HG02938 (cell line): Measurements from ENCODE around the gene AMIGO2.
"Not testable (repeated sequence)": the region's sequence is repeated elsewhere in the genome, so short reads cannot be mapped to it uniquely, and the experiment has no call there.

Source experiments
- ATAC-seq: cut with Tn5 transposase; IDR thresholded peaks from one replicate; pipeline ENCODE4 v1.9.1; 2021; ENCODE audit warnings: mild to moderate bottlenecking, moderate library complexity; ENCODE audit not compliant: unreplicated experiment

Gene AMIGO2, protein sequence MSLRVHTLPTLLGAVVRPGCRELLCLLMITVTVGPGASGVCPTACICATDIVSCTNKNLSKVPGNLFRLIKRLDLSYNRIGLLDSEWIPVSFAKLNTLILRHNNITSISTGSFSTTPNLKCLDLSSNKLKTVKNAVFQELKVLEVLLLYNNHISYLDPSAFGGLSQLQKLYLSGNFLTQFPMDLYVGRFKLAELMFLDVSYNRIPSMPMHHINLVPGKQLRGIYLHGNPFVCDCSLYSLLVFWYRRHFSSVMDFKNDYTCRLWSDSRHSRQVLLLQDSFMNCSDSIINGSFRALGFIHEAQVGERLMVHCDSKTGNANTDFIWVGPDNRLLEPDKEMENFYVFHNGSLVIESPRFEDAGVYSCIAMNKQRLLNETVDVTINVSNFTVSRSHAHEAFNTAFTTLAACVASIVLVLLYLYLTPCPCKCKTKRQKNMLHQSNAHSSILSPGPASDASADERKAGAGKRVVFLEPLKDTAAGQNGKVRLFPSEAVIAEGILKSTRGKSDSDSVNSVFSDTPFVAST

DNA sequence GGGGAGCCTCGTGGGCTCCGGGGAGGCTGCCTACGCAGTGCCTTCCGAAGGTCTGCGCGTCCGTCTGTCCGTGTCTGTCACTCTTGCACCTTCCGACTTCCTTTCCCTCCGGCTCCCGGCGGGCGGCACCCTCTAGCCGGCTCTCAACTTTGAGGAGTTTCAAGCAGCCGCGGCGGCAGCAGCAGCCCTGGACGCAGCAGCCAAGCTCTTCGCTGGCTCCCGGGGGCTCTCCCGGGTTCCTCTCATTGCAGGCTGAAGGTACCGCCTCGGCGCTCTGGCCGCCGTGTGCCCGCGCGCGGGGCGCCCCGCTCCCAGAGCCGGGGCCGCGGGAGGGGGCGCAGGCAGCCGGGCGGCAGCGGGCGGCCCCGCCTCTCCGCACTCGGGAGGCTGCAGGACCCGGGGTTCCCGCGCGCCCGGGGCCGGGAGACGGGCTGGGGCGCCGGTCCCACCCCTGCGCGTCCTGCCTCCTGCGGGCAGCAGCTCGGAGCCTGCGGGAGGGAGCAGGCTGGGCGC is at the start of gene AMIGO2, which contains the start of gene PCED1B:
TSS of gene AMIGO2 (minus strand) at position 492 of the 513 bp plus-strand sequence. CDS start 957 bp downstream, outside the sequence.
TSS of gene PCED1B (plus strand) at position 154 of the 513 bp plus-strand sequence. CDS start 155,443 bp downstream, outside the sequence.
- ATAC-seq, result peak; percentile 68

- no peak for ATAC-seq
These were observed 46.5 kb upstream of the AMIGO2 start for GRCh38 chr12:47126246-47126645.

GRCh38 chr12:47124451-47124850 is 44.7 kb upstream of the AMIGO2 start:
- no peak for ATAC-seq

DNA sequence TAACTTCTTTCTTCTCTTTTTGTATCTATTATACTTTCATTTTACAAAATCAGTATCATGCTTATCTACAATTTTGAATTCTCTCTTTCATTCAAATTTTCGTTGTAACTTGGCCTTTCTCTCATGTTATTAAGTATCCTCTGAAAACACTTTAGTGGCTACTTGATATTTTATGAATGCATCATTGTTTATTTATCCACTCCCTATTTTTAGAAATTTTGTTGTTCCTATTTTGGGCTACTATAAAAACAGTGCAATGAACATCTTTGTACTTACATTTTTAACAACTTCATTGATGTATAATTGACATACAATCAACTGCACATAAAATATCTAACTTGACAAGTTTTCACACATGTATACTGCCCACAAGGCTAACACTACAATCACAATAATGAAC is 44.0 kb upstream of the AMIGO2 start:
- ATAC-seq, result no peak

GRCh38 chr12:47122602-47123001 is 42.8 kb upstream of the AMIGO2 start:
- no peak for ATAC-seq

DNA sequence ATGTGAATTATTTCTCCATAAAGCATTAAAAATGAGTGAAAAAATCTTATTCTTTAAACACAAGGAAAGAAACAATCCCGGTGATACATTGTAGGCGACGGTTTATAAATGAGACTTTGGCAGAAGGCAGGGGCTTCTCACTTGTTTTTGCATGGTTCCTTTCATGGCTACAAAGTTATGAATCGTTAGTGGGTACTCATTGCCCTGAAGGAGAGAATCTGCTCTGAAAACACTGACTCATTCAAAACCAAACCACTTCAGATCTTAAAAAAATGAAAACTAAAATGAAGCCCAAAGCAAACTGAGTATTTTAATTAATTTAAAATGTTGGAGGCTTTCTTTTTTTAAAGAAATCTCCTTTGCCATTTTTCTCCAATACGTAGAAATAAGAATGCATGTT is 41.4 kb upstream of the AMIGO2 start:
- no peak for ATAC-seq

- no peak for ATAC-seq
These were observed 41.0 kb upstream of the AMIGO2 start for GRCh38 chr12:47120736-47121135.

DNA sequence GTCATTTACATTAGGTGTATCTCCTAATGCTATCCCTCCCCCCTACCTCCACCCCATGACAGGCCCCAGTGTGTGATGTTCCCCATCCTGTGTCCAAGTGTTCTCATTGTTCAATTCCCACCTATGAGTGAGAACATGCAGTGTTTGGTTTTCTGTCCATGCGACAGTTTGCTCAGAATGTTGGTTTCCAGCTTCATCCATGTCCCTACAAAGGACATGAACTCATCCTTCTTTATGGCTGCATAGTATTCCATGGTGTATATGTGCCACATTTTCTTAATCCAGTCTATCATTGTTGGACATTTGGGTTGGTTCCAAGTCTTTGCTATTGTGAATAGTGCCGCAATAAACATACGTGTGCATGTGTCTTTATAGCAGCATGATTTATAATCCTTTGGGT is 37.5 kb upstream of the AMIGO2 start:
- not testable (repeated sequence) for ATAC-seq

- ATAC-seq, result no peak
These were observed 34.7 kb upstream of the AMIGO2 start for GRCh38 chr12:47114481-47114892.

GRCh38 chr12:47112679-47113078 is 32.9 kb upstream of the AMIGO2 start:
- no peak for ATAC-seq

DNA sequence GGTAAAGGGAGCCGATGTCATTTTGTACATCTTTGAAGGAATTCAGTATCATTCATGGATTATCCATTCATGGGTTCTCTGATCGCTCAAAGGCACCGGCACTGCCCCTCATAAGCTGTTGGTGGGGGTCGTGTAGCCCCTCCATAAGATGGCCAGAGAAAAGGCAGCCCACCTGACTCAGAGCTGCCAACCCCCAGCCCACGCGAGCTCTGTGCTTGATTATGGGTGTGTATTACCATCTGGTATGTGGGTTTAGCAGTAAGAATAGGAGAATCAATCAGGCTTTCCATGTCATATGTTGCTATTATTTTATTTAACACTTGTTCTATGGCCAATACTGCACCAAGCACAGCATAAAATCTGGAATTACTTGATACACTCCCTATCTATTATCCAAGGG is 32.1 kb upstream of the AMIGO2 start:
- no peak for ATAC-seq

DNA sequence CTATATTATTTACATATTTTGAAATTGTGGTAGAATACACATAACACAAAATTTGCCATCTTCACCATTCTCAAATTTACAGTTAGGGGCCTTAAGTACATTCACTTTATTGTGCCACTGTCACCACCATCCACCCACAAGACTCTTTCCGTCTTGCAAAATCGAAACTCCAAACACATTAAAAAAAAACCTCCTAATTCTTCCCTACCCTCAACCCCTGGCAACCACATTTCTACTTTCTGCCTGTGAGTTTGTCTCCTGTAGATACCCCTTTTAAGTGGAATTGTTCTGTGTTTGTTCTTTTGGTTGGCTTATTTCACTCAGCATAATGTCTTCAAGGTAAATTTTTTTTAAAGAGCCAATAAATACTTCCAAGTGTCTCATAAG is 31.6 kb upstream of the AMIGO2 start:
- ATAC-seq, result no peak

- ATAC-seq, result no peak
These were observed 31.1 kb upstream of the AMIGO2 start for GRCh38 chr12:47110718-47111391.

DNA sequence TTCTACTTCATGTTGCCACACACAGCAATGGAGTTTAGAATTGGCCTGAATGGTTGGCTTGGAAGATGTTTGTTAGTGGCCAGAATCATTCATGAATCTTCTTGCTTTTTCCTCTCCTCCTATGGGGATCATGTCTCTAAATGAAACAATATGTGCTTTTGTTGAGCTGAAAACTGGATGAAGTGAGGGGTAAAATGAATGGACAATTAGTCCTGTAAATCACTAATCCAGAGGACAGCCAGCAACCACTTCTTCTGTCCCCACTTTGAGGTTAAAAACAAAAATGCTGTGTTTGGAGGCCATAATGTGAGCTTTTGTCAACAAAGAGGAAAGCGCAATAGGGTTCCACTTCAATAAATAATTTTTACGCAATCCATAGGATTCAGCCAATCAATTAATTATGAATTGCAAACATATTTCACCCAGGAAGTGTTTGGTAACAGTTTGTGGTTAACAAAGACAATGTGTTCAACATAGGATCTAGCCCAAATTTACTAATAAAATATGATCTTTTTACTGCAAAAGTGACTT is 30.3 kb upstream of the AMIGO2 start:
- ATAC-seq, result no peak

GRCh38 chr12:47107926-47108325 is 28.2 kb upstream of the AMIGO2 start:
- ATAC-seq, result no peak

GRCh38 chr12:47107446-47107845 is 27.7 kb upstream of the AMIGO2 start:
- ATAC-seq, result no peak

DNA sequence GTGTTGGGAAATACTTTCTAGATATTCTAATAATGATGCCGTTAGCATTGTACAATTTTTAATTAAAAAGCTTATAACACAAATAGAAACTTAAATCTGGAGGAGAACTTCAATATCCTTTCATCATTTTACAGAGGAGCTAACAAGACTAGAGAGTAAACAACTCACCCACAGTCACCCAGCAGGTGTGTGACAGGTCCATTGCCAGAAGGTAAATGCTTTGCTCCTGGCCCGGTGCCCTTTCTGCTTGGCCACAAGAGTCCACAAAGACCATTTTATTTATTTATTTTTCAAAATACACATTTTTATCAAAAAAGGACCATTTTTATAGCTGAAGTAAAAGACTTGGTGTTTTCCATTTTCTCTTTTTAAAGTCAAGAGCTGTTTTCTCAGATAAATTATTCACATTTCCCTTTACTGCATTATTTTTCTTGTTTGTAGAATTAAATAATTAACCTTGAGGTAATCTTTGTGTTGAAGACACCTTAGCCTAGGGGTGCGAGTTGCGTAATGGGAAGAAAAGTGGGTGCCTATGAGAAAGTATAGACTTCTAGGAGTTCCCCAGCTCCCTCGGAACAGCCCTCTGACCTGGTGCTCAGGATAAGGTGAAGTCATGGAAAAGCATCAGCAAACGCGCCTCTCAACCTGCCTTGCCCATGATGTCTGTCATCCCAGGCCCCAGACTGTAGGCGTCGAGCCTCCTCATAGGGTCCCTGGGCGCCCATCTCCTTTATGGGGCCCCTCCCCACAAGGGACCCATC is 26.3 kb upstream of the AMIGO2 start:
- no peak for ATAC-seq

DNA sequence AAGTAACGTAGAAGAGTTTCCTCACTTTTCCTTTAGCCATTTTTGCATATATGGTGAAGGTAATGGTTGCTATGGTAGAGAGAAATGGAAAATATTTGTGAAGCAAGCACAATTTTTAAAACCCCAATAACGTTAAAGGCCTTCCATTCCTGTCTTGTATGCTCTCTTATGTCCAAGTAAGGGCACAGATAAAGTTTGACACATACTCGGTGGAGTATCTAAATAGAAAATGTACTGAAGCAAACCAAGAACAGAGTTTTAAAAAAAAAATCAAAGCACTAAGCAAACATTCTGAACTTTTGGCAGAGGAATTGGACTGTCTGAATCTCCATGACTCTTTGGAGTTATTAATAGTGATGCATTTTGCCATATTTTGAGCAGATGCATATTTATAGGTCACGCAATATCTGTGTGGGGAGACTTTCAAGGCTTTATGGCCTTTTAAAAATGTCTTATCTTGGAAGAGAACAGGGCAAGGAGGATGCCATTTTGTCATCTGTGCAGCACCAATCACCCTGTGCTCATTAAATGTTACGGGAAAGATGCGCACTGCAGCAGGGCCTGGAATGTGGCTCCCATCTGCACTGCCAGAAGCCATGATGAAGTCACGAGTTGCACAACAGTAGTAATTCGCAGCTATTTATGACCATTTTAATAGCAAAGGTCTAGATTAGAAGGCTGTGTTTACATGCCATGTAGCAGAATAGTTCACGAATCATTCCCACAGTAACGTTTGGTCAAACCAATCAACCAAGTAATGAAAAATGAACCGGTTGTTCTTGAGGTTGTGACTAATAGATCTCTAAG is 23.3 kb upstream of the AMIGO2 start:
- no peak for ATAC-seq

DNA sequence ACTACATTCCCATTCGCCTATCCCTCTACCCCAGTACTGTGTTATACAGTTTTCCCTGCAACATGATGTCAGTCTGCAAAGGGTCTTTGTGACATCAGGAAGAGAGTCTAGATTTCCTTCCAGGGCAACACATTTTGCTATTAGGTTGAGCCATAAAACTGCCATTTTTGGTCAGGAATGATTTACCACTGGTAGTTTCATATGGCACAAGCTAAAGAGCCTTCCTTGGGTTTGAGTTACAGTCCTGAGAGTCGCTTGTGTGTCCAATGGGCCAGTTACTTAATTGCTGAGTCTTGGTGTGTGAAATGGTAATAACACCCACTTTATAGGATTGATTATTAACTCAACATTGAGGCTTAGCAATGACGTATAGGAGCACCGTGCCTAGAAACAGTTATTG is 22.6 kb upstream of the AMIGO2 start:
- no peak for ATAC-seq

- ATAC-seq, result no peak
These were observed 20.4 kb upstream of the AMIGO2 start for GRCh38 chr12:47100160-47100559.
